ENCODE results near the gene YTHDF2.
"Not testable (repeated sequence)": the region's sequence is repeated elsewhere in the genome, so short reads cannot be mapped to it uniquely, and the experiment has no call there.

YTHDF2 gene

GRCh38 chr1:28736450-28737306, at the start of gene YTHDF2:
Gene YTHDF2, plus strand, starts transcription at chr1:28736940. Its CDS starts 181 bp downstream, at chr1:28737121.
- peak; percentile 99 for DNase-seq

DNA sequence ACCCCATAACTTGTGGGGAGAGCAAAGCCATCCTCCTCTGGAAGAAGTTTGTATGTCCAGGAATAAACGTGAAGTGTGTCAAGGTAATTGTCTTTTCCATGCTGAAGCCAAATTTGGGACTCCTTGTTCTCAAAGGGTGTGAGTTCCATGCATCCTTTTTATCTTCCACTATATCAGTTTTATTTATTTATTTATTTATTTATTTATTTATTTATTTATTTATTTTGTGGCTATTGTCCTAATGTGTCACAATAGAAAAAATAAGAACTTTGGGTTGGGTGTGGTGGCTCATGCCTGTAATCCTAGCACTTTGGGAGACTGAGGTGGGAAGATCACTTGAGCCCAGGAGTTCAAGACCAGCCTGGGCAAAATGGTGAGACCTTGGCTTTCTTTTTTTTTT, 45.1 kb upstream of the YTHDF2 start:
- not testable (repeated sequence) for DNase-seq

GRCh38 chr1:28703629-28704028, 33.1 kb upstream of the YTHDF2 start:
- no peak for DNase-seq

- DNase-seq: no peak
Measured at GRCh38 chr1:28716336-28716735, 20.4 kb upstream of the YTHDF2 start.

DNA sequence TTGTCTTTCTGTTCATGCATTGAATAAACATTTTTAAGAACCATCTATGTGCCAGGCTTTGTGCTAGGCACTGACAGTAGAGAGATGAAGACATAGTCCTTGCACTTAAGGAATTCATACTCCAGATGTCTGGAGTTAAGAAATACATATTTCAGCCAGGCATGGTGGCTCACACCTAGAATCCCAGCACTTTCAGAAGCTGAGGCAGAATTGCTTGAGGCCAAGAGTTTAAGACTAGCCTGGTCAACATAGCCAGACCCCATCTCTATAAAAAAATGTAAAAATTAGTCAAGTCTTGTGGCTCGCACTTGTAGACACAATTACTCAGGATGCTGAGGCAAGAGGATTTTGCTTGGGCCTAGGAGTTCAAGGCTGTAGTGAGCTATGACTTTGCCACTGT, 18.6 kb upstream of the YTHDF2 start:
- no peak for DNase-seq

DNA sequence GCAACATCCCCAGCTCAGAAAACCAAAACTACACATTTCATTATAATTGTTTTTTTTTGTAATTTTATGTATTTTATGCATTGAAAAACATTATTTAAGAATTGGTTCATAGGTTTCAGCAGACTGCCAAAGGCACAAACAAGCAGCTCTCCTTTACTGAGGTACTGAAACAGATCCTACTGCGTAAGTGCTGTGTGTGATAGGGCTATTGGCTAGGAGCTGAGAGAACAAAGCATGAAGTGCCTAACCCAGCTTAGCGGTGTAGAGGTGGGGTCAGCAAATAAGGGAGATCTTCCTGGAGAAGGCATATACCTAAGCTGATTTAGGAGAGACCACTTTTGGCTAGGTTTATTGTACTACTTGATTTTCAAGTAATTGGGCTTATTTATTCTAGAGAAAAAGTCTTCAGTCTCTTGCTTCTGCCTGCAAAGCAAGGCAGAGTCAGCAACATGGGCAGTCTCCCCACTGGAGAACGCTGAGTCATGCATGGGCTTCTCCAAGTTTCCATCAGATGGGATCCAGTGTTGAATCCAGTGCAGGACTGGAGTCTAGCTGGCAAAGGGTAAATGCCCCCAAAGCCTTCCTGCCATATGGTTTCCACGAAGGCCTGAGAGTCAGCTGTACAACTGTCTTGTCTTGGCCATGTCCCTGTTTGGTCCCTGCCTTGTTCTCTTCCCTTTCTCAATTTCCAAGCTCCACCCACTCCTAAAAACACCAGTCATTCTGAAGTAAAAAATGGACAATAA, 18.0 kb upstream of the YTHDF2 start:
- DNase-seq: no peak

- DNase-seq: no peak
Measured at GRCh38 chr1:28719332-28719619, 17.5 kb upstream of the YTHDF2 start.

DNA sequence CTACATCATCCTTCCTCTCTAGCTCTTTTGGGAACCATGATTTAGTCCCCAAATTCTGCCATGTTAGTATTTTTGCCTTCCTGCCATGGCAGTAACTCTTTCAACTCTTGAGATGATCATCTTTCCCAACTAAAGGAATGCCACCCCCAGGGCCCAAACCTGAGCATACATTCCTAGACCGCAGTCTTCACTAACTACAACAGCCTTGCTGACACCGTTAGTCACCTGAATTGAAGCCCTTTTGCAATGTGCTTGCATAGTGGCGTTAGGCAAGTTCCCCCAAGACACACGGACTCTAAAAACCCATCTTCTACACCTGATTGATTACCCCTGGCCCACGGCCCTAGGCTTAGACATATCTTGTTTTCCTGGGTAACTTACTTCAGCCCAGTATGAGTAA, 16.4 kb upstream of the YTHDF2 start:
- no peak for DNase-seq

DNA sequence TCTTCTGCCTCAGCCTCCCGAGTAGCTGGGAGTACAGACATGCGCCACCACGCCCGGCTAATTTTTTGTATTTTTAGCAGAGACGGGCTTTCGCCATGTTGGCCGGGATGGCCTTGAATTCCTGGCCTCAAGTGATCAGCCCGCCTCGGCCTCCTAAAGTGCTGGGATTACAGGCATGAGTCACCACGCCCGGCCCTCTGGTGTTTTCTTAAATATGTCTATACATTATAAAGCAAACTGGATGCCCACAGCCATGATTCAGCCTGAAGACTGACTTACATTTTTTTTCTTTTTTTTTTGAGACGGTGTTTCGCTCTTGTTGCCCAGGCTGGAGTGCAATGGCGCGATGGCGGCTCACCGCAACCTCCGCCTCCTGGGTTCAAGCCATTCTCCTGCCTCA, 14.8 kb upstream of the YTHDF2 start:
- DNase-seq: not testable (repeated sequence)

GRCh38 chr1:28725365-28725764, 11.4 kb upstream of the YTHDF2 start:
- DNase-seq: not testable (repeated sequence)

- DNase-seq: no peak
Measured at GRCh38 chr1:28735961-28736449, 735 bp upstream of the YTHDF2 start.

- peak; percentile 63 to 65 for DNase-seq
Measured at GRCh38 chr1:28737307-28738132, 780 bp downstream of the YTHDF2 start.

- DNase-seq: no peak
Measured at GRCh38 chr1:28740118-28740517, 3.4 kb downstream of the YTHDF2 start.

DNA sequence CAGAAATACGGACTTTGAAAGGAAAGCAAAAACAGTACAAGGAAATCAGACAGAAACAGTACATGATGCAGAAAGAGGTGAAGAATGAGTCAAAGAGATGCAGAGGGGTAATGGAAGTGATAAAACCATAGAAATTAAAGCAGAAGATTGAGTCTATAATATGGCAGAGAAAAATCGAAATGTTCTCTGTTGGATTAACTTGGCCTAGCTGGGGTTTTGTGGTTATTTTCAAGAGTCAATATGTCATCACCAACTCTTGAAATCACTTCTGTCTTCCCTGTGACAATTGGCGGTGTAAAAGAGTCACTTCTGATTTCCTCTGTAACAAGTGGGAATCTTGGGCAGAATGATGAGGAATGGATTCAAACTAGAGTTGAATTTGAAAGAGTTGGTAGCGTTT, 7.4 kb downstream of the YTHDF2 start:
- no peak for DNase-seq

GRCh38 chr1:28745653-28746173, 9.0 kb downstream of the YTHDF2 start:
- DNase-seq: no peak

DNA sequence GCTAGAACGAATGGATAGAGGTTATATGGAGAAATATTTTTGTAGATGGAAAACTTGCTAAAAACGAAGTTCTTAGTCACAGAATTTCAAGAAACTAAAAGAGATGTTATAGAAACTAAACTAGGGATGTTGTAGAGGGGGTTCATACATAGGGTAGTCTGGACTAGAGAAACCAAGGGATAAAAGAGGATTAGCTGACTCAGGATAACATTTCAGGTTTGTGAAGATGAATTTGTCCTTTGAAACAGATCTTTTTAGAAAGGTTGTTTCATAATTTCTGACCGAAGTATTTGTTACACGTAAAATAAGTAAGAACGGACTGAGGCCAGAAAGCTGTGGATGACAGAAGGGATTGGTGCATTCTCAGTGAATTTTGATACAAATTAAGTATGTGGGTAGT, 13.6 kb downstream of the YTHDF2 start:
- no peak for DNase-seq

DNA sequence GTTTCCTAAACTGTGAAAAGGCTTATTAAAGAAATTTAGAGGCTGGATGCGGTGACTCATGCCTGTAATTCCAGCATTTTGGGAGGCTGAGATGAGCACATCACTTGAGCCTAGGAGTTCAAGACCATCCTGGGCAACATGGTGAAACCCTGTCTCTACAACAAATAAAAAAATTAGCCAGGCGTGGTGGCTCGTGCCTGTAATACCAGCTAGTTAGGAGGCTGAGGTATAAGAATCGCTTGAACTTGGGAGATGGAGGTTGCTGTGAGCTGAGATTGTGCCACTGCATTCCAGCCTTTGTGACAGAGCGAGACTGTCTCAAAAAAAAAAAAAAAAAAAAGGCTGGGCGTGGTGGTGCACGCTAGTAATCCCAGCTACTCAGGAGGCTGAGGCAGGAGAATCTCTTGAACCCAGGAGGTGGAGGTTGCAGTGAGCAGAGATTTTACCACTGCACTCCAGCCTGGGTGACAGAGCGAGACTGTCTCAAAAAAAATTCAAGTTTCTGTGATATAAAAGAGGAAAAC, 14.1 kb downstream of the YTHDF2 start:
- not testable (repeated sequence) for DNase-seq

GRCh38 chr1:28751315-28752060, 14.7 kb downstream of the YTHDF2 start:
- DNase-seq: no peak

DNA sequence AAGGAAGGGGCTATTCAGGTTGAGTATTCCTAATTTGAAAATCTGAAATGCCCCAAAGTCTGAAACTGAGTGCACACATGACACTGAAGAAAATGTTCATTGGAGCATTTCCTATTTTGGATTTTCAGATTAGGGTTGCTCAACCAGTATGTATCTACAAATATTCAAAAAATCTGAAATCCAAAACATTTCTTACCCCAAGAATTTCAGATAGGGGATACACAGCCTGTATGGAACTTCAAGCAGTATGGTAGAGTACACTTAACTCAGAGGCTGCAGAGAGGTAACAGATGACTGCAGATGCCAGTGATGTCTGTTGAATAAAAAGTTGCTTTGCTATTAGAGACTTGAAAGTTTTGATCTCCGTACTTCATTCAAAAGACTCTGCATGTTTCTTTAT, 19.0 kb downstream of the YTHDF2 start:
- no peak for DNase-seq

DNA sequence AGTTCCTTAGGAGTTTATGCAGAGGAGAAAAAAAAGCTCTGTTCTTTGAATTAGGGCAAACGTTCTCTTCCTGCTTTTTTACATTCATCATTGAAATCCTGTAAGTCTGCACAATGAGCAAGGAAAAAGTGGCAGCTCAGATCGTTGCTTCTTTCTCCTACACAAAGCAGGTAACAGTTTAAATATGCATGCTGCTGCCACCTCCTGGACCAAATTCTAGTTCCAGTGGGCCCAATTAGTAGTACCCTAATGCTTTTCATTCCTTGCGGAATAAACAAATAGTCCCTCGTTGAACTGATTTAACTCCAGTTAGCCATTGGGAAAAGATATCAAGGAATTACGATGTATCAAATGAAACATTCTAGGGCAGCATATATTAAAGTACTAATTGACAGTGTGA, 20.1 kb downstream of the YTHDF2 start:
- no peak for DNase-seq

DNA sequence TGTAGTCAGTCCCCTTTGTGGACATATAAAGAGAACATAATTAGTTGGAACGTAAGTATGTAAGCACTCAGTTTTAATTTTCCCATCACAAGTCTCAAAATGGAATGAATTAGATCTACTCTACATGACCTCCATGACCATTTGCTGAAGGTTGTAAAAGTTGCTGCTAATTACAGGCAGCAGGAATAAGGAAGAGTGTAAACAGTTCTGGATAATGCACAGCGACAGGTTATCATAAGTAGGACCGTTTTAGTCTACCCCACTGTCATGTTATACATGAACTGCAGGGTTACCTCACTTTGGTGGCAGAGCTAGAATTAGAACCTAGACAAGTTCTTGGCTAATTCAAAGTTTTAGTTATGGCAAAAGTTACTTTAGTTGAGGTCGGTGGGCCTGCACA, 21.7 kb downstream of the YTHDF2 start:
- DNase-seq: no peak

GRCh38 chr1:28759257-28759656, 22.5 kb downstream of the YTHDF2 start:
- no peak for DNase-seq

Data from stimulated activated CD4-positive, alpha-beta T cell treated with anti-CD3 and anti-CD28 coated beads, Interleukin-2, amount 100 ng/mL, for 24 hours (primary cell).